ENCODE data around the gene RILPL2. TPM values are rescaled to one million over a fixed set of nuclear protein-coding genes. Genes with fewer than 3 reads are reported as not detected.

Gene RILPL2
- total RNA-seq, 1 donor from 2014 or later: 1.4 TPM

DNA sequence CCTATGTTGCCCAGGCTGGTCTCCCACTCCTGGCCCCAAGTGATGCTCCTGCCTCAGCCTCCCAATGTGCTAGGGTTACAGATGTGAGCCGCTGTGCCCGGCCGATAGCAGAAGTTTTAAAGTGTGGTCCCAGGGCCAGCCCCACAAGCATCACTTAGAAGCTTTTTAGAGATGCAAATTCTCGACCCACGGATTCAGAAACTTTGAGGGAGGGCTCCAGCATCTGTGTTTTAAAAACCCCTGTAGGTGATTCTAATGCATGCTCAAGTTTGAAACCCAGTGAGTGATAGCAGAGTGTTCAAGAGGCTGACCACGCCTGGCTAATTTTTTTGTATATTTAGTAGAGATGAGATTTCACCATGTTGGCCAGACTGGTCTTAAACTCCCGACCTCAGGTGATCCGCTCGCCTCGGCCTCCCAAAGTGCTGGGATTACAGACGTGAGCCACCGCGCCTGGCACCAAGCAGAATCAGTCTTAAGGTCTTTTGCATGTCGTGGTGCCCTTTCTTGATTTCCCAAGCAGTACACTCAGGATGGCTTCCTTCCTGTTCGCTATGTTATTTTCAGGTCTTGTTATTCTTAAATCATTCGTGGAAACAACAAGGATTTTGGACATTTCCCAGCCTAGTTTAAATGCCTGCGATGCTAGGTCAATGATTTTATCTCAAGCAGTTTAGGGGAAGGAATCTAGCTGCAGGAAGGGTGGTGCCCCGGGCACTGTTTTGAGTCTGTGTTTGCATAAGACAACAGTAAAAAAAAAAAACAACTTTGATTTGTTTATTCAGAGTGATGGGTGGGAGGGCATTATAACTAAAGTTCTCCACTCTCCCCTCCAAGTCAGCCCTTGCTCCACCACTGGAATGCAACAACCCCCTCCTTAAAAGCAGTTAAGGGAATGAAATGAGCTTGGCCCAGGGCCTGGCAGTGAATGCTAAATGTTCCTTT, 9.2 kb upstream of the RILPL2 start:
- FAIRE-seq (no peak), DNase-seq (ENCODE audit: low read depth) (peak; percentile 56)
- Mint-ChIP-seq H3K4me3 (ENCODE audit: unreplicated experiment) (no peak overlapping the region), H3K4me1 (ENCODE audit: low read depth, unreplicated experiment) (peaks cover 6% of the 10 kb centered on the region), H3K36me3 (ENCODE audit: low read depth, unreplicated experiment) (no peaks in the 10 kb centered on the region), H3K27ac (ENCODE audit: unreplicated experiment) (no peak overlapping the region), H3K27me3 (ENCODE audit: low read depth, unreplicated experiment) (peaks cover 7% of the 10 kb centered on the region), H3K9me3 (ENCODE audit: unreplicated experiment) (peaks cover 3% of the 10 kb centered on the region)
- Histone ChIP-seq H3K9ac (ENCODE audit: low read length) (no peak overlapping the region), H3K4me1 (ENCODE audit: insufficient read depth, low read length) (no peaks in the 10 kb centered on the region), H3K36me3 (ENCODE audit: insufficient read depth, low read length) (no peaks in the 10 kb centered on the region), H3K27me3 (ENCODE audit: insufficient read depth, low read length) (no peaks in the 10 kb centered on the region), H3K27ac (ENCODE audit: low read depth, low read length) (no peak overlapping the region), H3K9me3 (ENCODE audit: insufficient read depth, low read depth, low read length) (no peaks in the 10 kb centered on the region), H2AFZ (ENCODE audit: low read depth, low read length) (peak overlapping the region; percentile 67), H4K20me1 (ENCODE audit: insufficient read depth, low read length) (no peaks in the 10 kb centered on the region), H3K4me3 (ENCODE audit: insufficient read depth, low read depth, low read length) (no peak overlapping the region), H3K79me2 (ENCODE audit: insufficient read depth, low read length) (no peaks in the 10 kb centered on the region), H3K4me2 (ENCODE audit: low read length) (peak overlapping the region; percentile 40)
- no peak for TF ChIP-seq EZH2 (IDR thresholded peaks at IDR 0.05; ENCODE audit: insufficient read depth, low read length)
- TF ChIP-seq, protein P1, sequence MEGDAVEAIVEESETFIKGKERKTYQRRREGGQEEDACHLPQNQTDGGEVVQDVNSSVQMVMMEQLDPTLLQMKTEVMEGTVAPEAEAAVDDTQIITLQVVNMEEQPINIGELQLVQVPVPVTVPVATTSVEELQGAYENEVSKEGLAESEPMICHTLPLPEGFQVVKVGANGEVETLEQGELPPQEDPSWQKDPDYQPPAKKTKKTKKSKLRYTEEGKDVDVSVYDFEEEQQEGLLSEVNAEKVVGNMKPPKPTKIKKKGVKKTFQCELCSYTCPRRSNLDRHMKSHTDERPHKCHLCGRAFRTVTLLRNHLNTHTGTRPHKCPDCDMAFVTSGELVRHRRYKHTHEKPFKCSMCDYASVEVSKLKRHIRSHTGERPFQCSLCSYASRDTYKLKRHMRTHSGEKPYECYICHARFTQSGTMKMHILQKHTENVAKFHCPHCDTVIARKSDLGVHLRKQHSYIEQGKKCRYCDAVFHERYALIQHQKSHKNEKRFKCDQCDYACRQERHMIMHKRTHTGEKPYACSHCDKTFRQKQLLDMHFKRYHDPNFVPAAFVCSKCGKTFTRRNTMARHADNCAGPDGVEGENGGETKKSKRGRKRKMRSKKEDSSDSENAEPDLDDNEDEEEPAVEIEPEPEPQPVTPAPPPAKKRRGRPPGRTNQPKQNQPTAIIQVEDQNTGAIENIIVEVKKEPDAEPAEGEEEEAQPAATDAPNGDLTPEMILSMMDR (IDR thresholded peaks at IDR 0.05; ENCODE audit: insufficient read depth, low read depth, low read length): no peak

DNA sequence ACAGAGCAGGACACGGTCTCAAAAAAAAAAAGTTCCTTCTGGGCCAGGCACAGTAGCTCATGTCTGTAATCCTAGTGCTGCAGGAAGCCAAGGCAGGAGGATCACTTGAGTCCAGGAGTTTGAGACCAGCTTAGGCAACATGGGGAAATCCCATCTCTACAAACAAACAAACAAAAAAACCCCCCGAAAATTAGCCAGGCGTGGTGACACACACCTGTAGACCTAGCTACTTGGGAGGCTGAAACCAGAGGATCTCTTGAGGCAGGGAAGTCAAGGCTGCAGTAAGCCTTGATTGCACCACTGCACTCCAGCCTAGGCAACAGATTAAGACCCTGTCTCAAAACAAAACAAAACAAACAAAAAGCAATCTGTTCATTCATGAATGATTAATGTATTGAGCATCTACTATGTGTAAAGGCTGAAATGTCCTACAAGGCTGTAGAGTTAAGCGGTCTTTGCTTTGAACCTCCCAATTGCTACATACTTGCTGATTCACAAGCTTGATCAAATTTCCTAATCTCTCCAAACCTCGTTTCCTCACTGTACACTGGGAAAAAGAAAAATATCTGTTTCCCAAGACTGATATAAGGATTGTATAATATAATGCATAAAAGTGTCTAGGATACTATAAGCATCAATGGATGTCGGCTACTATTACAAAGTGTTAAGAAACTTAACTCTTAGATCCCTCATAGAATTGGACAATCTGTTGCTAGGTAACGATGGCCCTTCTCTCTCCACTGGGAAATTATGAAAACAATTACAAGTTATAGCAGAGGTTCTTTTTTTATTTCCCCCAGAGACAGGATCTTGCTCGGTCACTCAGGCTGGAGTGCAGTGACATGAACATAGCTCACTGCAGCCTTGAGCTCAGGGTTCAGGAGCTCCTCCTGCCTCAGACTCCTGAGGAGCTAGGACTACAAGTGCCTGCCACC, 7.9 kb upstream of the RILPL2 start:
- H3K4me2 ChIP-seq (ENCODE audit: low read length): no peak overlapping the region
- Mint-ChIP-seq H3K27ac (ENCODE audit: unreplicated experiment) (no peak overlapping the region), H3K9me3 (ENCODE audit: unreplicated experiment) (peaks cover 3% of the 10 kb centered on the region), H3K36me3 (ENCODE audit: low read depth, unreplicated experiment) (no peaks in the 10 kb centered on the region), H3K27me3 (ENCODE audit: low read depth, unreplicated experiment) (peaks cover 7% of the 10 kb centered on the region), H3K4me1 (ENCODE audit: low read depth, unreplicated experiment) (peaks cover 6% of the 10 kb centered on the region), H3K4me3 (ENCODE audit: unreplicated experiment) (no peak overlapping the region)
- H3K4me1 ChIP-seq (ENCODE audit: insufficient read depth, low read length): no peaks in the 10 kb centered on the region
- no peak overlapping the region for H3K9ac ChIP-seq (ENCODE audit: low read length)
- H3K79me2 ChIP-seq (ENCODE audit: insufficient read depth, low read length): no peaks in the 10 kb centered on the region
- no peaks in the 10 kb centered on the region for H3K27me3 ChIP-seq (ENCODE audit: insufficient read depth, low read length)
- H2AFZ ChIP-seq (ENCODE audit: low read depth, low read length): no peak overlapping the region
- FAIRE-seq (no peak), DNase-seq (ENCODE audit: low read depth) (peak; percentile 15)
- no peaks in the 10 kb centered on the region for H3K36me3 ChIP-seq (ENCODE audit: insufficient read depth, low read length)
- TF ChIP-seq, protein P1 (IDR thresholded peaks at IDR 0.05; ENCODE audit: insufficient read depth, low read depth, low read length): no peak
- TF ChIP-seq EZH2 (IDR thresholded peaks at IDR 0.05; ENCODE audit: insufficient read depth, low read length): no peak
- no peaks in the 10 kb centered on the region for H4K20me1 ChIP-seq (ENCODE audit: insufficient read depth, low read length)
- H3K27ac ChIP-seq (ENCODE audit: low read depth, low read length): no peak overlapping the region
- H3K9me3 ChIP-seq (ENCODE audit: insufficient read depth, low read depth, low read length): no peaks in the 10 kb centered on the region
- H3K4me3 ChIP-seq (ENCODE audit: insufficient read depth, low read depth, low read length): no peak overlapping the region

All from astrocyte (in vitro differentiated cells and primary cell).